GM19099 (cell line): ENCODE results near the gene ITPR3.

Experiments used
- POLR2A ChIP-seq: IDR thresholded peaks from 3 replicates; pipeline ENCODE4 v1.6.1; 2011; ENCODE audit warnings: low read depth; ENCODE audit not compliant: insufficient read length; ENCODE audit errors: extremely low read depth

Gene ITPR3

GRCh38 chr6:33697845-33698244, 76.7 kb downstream of the ITPR3 start:
- TF ChIP-seq POLR2A, result no peak

DNA sequence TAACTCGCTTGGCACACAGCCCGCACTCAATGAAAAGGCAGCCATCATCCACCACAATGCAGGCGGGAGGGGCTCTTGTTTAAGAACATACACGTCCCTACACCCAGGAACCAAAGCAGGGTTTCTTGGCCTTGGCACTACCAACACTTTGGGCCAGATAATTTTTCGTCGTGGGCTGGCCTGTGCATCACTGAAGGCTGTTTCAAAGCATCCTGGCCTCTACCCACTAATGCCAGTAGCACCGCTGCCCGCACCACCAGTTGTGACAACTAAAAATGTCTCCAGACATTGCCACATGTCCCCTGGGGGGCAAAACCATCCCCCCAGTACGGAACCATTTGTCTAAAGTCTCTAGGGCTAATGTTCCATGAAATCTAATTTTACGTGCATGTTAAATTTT, 77.4 kb downstream of the ITPR3 start:
- TF ChIP-seq POLR2A, result no peak

GRCh38 chr6:33699131-33699530, 78.0 kb downstream of the ITPR3 start:
- TF ChIP-seq POLR2A, result no peak

GRCh38 chr6:33699739-33700138, 78.6 kb downstream of the ITPR3 start:
- no peak for TF ChIP-seq POLR2A

DNA sequence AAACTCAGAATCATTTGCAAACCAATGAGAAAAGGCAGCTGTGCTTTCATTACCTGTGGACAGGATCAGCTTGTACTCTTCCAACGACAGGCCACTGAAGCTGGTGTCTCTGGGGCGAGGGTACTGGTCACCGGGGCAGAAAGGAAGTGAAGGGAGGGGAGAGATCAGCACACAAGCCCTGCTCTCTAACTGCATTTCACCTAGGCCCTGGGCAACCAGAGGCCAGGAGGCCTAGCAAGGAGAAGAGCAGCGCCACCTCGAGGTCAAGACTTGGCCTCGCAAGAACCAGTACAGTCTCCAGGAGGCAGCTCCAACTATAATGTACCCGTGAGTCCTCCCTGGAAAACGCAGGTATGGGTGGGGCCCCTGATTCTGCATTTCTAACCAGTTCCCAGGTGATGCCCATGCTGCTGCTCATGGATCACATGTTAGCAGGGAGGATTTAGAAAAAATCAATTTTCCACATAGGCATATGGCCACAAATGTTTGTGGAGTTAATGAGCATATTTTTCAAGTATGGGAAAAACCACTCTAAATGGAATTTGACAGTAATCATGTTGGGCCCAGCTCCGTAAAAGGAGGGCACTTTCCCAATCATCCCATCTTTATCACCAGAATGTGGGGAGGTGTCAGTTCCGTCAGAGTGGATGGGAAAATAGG, 79.4 kb downstream of the ITPR3 start:
- TF ChIP-seq POLR2A, result no peak

DNA sequence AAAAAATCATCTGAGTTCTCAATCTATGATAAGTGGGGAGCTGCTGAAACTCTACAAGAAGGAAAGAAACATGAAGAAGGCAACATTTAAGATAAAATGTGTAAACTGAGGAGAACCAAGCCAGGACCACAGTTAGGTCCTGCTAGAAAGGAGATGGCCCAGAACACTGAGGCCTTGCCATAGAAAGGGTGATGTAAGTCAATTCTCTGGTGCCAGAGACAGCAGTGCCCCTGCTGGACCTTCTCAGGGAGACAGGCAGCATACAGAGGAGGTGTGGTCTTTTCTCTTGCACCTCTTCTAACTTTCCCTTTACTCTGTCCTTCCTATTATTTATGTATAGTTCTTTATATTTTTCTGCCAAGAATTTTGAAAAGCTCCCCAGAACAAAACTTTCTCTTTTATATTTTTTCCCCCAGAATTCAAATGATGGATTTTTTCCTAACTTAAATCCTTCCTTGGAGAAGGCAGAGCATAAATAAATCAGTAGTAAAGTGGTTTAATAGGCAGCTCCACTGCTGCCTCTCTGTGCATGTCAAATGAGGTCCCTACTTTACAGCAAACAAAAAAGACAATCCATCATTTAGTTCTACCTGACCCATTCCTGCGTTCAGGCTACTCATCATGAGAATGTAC, 81.3 kb downstream of the ITPR3 start:
- no peak for TF ChIP-seq POLR2A

DNA sequence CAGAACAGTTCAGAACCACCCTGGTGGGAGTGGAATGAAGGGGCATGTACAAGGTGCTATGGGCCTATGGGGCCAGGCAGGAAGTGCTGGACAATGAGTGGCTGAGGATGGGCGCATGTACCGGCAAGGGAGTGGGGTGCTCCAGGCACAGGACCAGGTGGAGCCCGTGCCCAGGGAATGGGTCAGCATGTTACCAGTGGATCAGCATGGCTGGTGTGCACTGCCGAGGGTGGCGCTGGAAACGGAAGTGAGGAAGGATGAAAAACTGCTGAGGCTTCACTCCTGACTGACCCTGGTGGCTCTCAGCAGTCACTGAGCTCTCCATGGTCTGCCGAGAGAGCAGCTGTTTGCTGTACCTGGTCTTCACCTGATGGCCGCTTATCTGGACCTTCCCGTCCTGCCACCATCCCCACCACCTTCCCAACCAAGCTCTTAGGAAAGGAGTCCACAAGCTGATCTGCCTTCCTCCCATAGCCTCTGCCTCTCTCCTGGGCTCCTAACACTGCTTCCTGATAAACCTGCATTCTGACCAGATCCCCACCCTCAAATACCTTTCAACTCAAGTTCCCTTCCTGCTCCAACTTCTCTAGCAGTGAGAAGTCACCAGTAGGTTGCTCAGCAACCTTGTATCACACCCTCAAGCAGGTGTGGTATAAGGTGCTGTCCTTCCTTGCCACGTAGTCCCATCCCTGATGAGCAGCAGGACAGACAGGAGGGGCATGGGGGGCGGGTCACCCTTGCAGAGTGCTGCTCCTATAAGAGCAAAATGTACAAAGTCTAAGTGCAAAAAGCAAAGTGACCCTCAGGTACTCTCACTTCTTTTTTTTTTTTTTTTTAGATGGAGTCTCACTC, 83.3 kb downstream of the ITPR3 start:
- no peak for TF ChIP-seq POLR2A

DNA sequence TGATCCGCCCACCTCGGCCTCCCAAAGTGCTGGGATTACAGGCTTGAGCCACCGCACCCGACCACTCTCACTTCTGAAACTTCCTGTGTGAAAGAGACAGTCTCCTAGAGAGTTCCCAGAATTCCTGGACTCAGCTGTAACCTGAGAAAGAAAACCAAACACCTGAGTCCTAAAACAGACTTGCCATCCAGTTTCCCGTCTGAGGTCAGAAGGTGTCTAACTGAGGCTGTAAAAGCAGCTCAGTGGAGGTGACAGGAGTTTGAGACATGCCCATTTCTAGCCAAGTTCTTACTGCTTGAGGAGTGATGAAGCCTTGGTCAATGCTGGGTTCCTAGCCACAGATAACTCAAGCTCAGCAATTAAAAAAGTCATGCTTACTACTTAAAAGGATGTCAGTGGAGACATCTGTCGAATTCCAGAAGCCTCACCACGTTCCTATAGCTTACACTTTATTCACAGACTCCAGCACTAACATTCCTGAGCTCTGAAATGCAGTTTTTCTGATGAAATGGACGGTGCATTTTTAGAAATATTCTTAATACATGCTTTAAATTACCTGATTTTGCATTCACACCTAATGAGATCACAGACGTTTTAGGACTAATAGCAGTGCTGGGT, 84.3 kb downstream of the ITPR3 start:
- no peak for TF ChIP-seq POLR2A

- no peak for TF ChIP-seq POLR2A
Measured at GRCh38 chr6:33705955-33706725, 85.0 kb downstream of the ITPR3 start.

DNA sequence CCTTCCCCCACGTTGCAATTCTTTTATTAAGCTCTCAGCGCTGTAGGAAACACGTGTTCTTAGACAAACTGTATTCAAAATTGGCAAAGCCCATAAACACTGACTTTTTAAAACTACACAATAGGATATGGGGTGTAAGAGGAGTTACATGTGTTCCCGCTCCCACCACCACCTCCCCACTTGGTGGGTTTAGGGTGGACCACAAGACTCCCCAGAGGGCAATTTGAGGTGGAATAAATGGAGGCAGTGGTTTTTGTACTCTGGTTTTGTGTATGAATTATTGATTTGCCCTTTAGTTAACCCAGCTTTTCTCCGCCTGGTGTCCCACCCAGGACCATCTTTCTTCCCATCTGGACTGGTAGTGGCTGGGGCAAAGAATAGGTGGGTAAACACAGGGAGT, 86.6 kb downstream of the ITPR3 start:
- TF ChIP-seq POLR2A, result no peak

DNA sequence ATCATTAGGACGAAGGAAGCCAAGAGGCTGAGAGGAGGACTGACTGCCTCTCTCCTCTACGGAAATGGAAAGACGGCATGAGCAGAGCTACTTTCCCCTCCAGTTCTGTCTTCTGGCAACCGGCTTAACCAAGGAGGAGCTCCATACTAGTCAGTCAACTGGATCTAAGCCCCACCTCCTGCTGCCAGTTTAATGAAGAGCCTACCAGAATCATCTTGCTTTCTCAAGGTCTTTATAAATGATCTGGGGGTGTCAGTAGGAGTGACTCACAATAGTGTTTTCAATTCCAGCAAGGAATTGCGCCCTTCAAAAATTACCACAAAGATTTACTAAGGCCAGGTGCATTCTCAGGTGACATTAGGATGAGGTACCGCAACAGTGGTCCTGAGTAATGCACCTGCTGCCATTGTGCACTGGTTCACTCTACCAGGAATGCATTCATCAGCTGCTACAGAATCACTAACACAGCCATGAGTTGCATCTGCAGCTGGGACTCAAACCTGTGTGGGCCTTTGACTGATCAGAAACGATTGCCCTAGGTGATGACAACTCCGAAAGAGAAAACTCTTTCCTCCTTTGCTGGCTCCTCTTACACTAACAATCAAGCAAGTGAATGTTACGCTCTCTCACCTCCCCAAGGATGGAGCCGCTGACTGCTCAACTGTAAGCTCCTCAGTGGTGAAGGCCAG, 87.5 kb downstream of the ITPR3 start:
- no peak for TF ChIP-seq POLR2A

DNA sequence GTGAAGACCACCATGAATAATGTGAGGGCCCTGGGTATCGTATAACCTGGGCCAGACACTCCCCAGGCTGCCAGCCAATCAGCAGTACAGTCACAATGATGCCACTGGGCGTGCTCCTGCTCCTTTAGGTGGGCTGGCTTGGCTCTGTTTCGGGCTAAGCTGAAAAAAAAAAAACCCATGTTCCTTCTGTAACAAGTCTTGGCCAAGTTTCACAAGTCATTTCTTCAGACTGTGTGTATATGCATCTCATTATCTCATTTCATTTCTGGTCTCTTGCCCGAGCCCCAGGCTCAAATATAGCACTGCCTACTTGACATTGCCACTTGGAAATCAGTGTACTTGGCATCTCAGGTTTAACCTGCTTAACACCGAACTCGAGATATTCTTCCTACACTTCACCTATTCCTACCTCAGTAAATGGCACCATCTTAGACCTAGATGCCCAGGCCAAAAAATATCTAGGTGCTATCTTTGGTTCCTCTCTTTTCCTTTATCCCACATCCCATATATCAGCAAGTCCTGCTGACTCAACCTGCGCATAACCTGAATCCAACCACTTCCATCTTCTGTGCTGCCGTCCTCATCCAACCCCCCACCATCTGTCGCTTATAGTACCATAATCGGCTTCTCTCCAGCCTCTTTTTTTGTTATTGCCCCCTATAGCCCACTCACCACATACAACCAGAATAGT, 88.6 kb downstream of the ITPR3 start:
- no peak for TF ChIP-seq POLR2A

DNA sequence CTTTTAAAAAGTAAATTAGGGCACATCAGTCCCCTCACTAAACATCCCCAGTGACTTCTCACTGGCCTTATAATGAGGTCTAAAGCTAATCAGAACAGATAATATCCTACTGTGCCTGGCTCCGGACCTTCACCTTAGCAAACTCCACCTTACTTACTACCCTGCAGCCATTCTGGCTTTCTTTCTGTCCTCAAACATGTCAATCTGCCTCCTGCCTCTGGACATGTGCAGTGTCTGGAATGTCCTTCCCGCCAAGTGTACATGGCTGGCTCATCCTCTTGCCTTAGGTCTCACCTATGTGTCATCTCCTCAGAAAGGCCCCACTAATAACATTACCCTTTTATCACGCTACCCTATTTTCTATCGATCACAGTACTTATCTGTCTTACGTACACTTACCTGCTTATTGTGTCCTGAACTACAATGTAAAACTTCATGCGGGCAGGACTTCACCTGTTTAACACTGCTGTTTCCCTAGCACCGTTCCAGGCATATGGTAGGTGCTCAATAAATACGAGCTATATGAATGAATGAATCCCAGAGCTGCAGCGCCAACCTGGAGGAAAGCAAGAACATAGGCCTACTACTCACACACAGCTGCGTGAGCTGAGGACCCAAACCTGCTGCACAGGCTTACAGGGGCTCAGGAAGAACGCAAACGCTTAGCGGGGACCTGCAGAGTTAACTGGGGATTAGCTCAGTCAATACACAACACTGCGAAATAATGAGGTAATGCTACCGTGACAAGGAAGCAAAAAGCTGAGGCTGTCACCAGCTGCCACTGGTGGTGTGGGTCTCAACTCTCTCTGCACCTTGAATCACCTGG, 89.4 kb downstream of the ITPR3 start:
- TF ChIP-seq POLR2A, result no peak
